Measurements from ENCODE around the gene RNPEPL1.

DNA sequence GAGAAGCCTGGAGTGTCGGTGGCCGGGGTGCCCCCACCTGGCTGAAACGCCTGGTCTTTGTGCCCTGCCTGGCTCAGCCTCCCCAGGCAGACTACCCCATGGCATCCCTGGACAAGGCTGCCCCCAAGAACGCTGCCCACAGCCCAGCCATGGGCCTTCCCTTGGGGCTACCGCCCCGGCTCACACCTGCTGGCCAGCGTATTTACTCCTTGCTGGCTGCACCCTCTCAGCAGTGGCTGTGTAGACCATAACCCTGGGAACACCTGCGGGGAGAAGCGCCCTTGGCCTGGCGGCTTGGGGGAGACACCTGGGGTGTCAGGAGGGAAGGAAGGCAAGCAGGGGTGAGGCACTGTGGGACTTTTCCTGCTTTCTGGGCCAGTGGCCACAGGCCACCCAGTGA, 35.6 kb downstream of the RNPEPL1 start:
- TF ChIP-seq, protein P1, sequence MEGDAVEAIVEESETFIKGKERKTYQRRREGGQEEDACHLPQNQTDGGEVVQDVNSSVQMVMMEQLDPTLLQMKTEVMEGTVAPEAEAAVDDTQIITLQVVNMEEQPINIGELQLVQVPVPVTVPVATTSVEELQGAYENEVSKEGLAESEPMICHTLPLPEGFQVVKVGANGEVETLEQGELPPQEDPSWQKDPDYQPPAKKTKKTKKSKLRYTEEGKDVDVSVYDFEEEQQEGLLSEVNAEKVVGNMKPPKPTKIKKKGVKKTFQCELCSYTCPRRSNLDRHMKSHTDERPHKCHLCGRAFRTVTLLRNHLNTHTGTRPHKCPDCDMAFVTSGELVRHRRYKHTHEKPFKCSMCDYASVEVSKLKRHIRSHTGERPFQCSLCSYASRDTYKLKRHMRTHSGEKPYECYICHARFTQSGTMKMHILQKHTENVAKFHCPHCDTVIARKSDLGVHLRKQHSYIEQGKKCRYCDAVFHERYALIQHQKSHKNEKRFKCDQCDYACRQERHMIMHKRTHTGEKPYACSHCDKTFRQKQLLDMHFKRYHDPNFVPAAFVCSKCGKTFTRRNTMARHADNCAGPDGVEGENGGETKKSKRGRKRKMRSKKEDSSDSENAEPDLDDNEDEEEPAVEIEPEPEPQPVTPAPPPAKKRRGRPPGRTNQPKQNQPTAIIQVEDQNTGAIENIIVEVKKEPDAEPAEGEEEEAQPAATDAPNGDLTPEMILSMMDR (conservative IDR thresholded peaks at IDR 0.05; ENCODE audit: low read depth, low read length) = no peak
- TF ChIP-seq EZH2 (IDR thresholded peaks at IDR 0.05; ENCODE audit: low read length, unreplicated experiment) = no peak

Data from PC-3 (cell line).